ENCODE measurements around the gene OR2L3. TPM values are rescaled to one million over a fixed set of nuclear protein-coding genes. Genes with fewer than 3 reads are reported as not detected.

Gene OR2L3
- total RNA-seq, 1 experiment from 2014 or later, result not detected

Other genes with a start within 250 kb of the OR2L3 start
- not detected in 2 replicates for gene OR14A16, start 222.7 kb upstream of the OR2L3 start, total RNA-seq (2014; rRNA removed; shearing (Covaris generic))
- gene OR11L1, start 204.9 kb upstream of the OR2L3 start, total RNA-seq (2014; rRNA removed; shearing (Covaris generic)), result not detected in 2 replicates
- gene TRIM58, start 189.6 kb upstream of the OR2L3 start, total RNA-seq (2014; rRNA removed; shearing (Covaris generic)), result not detected in 2 replicates
- not detected in 2 replicates for gene OR2W3, start 151.2 kb upstream of the OR2L3 start, total RNA-seq (2014; rRNA removed; shearing (Covaris generic))
- 0.21 TPM in 1 of 2 replicates, not detected in the other for gene OR2T8, start 126.6 kb upstream of the OR2L3 start, total RNA-seq (2014; rRNA removed; shearing (Covaris generic))
- not detected in 2 replicates for gene OR2AJ1, start 121.9 kb upstream of the OR2L3 start, total RNA-seq (2014; rRNA removed; shearing (Covaris generic))
- not detected in 2 replicates for gene OR2L8, start 98.0 kb upstream of the OR2L3 start, total RNA-seq (2014; rRNA removed; shearing (Covaris generic))
- gene OR2AK2, start 81.6 kb upstream of the OR2L3 start, total RNA-seq (2014; rRNA removed; shearing (Covaris generic)), result not detected in 2 replicates
- not detected in 2 replicates for gene OR2L5, start 33.2 kb upstream of the OR2L3 start, total RNA-seq (2014; rRNA removed; shearing (Covaris generic))
- gene OR2L2, start 16.8 kb upstream of the OR2L3 start, total RNA-seq (2014; rRNA removed; shearing (Covaris generic)), result not detected in 2 replicates
- gene OR2L13, start 48.3 kb downstream of the OR2L3 start, total RNA-seq (2014; rRNA removed; shearing (Covaris generic)), result 0.12 TPM in 1 of 2 replicates, not detected in the other
- gene OR2M5, start 98.3 kb downstream of the OR2L3 start, total RNA-seq (2014; rRNA removed; shearing (Covaris generic)), result not detected in 2 replicates
- gene OR2M2, start 128.0 kb downstream of the OR2L3 start, total RNA-seq (2014; rRNA removed; shearing (Covaris generic)), result not detected in 2 replicates
- 0.04 TPM in 1 of 2 replicates, not detected in the other for gene OR2M3, start 150.4 kb downstream of the OR2L3 start, total RNA-seq (2014; rRNA removed; shearing (Covaris generic))
- not detected in 2 replicates for gene OR2M4, start 184.6 kb downstream of the OR2L3 start, total RNA-seq (2014; rRNA removed; shearing (Covaris generic))
- 0.79 TPM in 1 of 2 replicates, not detected in the other for gene OR2T33, start 231.1 kb downstream of the OR2L3 start, total RNA-seq (2014; rRNA removed; shearing (Covaris generic))

All from H4 (cell line).